Measurements from ENCODE around the gene PATE3.

PATE3 gene

GRCh38 chr11:125778728-125779127 lies 9.2 kb upstream of the PATE3 start, which contains the start of gene PATE2:
Gene PATE2 (minus strand): TSS chr11:125778828. CDS start chr11:125778773, 55 bp downstream.
- TF ChIP-seq, protein P1, sequence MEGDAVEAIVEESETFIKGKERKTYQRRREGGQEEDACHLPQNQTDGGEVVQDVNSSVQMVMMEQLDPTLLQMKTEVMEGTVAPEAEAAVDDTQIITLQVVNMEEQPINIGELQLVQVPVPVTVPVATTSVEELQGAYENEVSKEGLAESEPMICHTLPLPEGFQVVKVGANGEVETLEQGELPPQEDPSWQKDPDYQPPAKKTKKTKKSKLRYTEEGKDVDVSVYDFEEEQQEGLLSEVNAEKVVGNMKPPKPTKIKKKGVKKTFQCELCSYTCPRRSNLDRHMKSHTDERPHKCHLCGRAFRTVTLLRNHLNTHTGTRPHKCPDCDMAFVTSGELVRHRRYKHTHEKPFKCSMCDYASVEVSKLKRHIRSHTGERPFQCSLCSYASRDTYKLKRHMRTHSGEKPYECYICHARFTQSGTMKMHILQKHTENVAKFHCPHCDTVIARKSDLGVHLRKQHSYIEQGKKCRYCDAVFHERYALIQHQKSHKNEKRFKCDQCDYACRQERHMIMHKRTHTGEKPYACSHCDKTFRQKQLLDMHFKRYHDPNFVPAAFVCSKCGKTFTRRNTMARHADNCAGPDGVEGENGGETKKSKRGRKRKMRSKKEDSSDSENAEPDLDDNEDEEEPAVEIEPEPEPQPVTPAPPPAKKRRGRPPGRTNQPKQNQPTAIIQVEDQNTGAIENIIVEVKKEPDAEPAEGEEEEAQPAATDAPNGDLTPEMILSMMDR (conservative IDR thresholded peaks at IDR 0.05), result no peak
- peak within 1 kb of the TSS; percentile 41 for H3K27ac ChIP-seq

DNA sequence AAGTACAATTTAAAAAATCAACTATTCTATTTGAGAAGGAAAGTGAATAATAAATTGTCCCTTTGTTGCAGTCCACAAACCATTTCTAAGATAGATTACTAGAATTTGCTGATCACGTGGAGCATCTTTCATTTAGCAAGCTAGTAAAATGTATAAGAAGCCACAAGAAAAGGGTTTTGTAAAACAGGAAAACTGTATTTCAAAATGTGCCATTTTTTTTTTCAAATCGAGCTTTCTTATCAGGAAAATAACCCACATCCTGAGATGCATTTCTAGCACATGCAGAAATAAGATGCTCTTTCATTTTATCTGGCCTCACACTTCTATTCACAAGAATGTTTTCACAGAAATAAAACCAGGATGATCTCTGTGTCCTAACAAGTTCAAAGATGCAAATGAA lies 3.2 kb upstream of the PATE3 start:
- no peak overlapping the region for H3K27ac ChIP-seq
- TF ChIP-seq, protein P1 (conservative IDR thresholded peaks at IDR 0.05), result no peak

DNA sequence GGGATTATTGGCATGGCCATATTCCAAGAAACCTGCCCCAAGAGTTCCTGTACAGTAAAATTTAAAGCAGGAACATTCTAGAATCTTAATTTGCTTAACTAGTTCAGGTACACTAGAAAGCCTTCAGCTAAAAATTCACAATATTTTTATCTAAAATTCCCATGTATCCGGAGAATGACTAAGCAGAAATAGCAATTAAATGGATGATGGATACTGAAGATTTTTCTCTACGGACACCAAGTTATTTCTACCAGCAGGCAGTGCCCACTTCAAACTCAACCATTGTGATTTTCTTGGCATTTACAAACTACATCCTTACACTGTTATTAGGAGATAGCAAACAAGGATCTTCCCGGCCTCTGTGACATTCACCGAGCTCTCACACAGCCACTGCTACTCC lies 2.9 kb downstream of the PATE3 start:
- H3K27ac ChIP-seq, result no peak overlapping the region
- TF ChIP-seq, protein P1 (conservative IDR thresholded peaks at IDR 0.05), result no peak

DNA sequence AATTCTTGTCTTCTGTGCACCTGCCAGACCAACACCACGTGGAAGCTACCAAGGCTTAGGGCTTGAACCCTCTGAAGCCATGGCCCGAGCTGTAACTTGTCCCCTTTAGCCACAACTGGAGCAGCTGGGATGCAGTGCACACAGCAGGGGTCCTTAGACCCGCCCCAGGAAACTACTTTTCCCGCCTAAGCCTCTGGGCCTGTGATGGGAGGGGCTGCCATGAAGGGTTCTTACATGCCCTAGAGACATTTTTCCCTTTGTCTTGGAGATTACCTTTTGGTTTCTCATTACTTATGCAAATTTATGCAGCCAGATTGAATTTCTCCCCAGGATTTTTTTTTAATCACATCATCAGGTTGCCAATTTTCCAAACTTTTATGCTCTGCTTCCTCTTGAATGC lies 9.7 kb downstream of the PATE3 start:
- TF ChIP-seq, protein P1 (conservative IDR thresholded peaks at IDR 0.05), result no peak
- no peak overlapping the region for H3K27ac ChIP-seq

- no peak overlapping the region for H3K27ac ChIP-seq
- TF ChIP-seq, protein P1 (conservative IDR thresholded peaks at IDR 0.05), result no peak
These were observed 11.9 kb downstream of the PATE3 start for GRCh38 chr11:125799808-125800207.

DNA sequence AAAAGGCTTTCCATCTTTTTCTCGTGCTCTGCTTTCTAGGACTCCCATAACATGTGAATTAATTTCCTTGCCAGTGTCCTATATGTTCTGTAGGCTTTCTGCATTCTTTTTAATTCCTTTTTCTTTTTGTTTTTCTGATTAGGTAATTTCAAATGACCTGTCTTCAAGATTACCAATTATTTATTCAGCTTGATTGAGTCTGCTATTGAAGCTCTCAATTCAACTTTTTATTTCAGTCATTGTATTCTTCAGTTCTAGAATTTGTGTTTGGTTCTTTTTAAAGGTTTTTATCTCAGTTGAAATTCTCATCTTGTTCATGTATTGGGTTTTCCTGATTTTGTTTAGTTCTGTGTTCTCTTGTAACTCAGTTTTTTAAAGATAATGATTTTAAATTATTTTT lies 14.5 kb downstream of the PATE3 start:
- TF ChIP-seq, protein P1 (conservative IDR thresholded peaks at IDR 0.05), result no peak

DNA sequence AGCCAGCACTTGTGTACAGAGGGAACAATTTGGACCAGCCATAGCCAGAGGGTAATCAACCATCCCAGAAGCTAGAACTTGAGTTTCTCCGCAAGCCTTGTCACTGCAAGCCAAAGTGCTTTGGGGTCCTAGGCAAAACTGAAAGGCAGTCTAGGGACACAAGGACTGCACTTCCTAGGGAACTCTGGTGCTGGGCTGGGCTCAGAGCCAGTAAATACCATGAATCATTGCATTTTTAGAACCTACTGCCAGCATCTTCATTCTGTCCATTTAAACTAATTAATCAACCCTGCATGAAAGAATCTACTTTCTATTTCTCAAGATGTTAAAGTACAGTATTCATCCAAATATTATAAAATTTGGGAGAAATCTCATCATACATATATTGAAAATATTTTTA lies 20.0 kb downstream of the PATE3 start:
- TF ChIP-seq, protein P1 (conservative IDR thresholded peaks at IDR 0.05), result no peak
- no peak overlapping the region for H3K27ac ChIP-seq

More for the DNA sequence above, 14.5 kb downstream of the PATE3 start:
- H3K27ac ChIP-seq, result no peak overlapping the region

Data from VCaP (cell line).